Activated naive CD4-positive, alpha-beta T cell treated with anti-CD3 and anti-CD28 coated beads, Interleukin-2, amount 50 U/mL, for 72 hours (primary cell): Measurements from ENCODE around the gene LDHA. TPM values are rescaled to one million over a fixed set of nuclear protein-coding genes. Genes with fewer than 3 reads are reported as not detected.

ENCODE experiments used
- ATAC-seq, 2 donors: fragments of 150-1000 bp; cut with Tn5 transposase; 2 replicates each; pipeline ENCODE4 v1.10.0; 2021; ENCODE audit warnings: mild to moderate bottlenecking in 2 of 2, moderate library complexity in 2 of 2
- DNase-seq, 2 donors: peaks; one replicate each; pipeline ENCODE4 v3.0.0; 2021 to 2022; ENCODE audit warnings: low spot score in 2 of 2
- H3K27ac Mint-ChIP-seq, 2 donors: one replicate each; pipeline ENCODE4 v1.8.0; 2022; ENCODE audit warnings: mild to moderate bottlenecking in 2 of 2, mixed read lengths in 2 of 2
- H3K36me3 Mint-ChIP-seq, 2 donors: one replicate each; pipeline ENCODE4 v1.8.0; 2022; ENCODE audit warnings: mixed read lengths in 2 of 2
- H3K9me3 Mint-ChIP-seq, 2 donors: one replicate each; pipeline ENCODE4 v1.8.0; 2022; ENCODE audit warnings: mixed read lengths in 2 of 2
- total RNA-seq, 2 donors: library from RNA; stranded (reverse); gene quantifications; one replicate each; pipeline ENCODE4 v1.2.3, GENCODE V29; 2022

LDHA gene
- total RNA-seq, 2 donors from 2014 or later, result 979 to 2,196 TPM

DNA sequence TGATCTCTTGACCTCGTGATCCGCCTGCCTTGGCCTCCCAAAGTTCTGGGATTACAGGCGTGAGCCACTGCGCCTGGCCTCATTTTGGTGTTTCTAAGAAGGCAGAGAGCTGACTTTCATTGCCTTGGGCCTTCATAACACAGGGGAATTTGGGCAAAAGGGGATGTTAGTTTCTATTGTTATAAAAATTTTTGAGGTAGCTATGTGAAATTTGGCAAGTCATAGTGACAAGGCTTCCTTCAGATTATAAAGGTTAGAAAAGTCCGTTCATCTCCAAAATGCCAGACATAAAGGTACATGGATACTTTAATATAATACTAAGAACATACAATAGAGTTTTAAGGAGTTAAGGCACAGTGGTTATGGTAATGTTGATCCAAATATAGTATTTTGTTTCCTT, 35.0 kb downstream of the LDHA start:
- Mint-ChIP-seq H3K27ac (no peak overlapping the region), H3K36me3 (peaks cover 6% of the 10 kb centered on the region in 2 donors), H3K9me3 (peaks cover 9 to 12% of the 10 kb centered on the region in 2 donors)
- no peak for DNase-seq
- ATAC-seq, result no peak

DNA sequence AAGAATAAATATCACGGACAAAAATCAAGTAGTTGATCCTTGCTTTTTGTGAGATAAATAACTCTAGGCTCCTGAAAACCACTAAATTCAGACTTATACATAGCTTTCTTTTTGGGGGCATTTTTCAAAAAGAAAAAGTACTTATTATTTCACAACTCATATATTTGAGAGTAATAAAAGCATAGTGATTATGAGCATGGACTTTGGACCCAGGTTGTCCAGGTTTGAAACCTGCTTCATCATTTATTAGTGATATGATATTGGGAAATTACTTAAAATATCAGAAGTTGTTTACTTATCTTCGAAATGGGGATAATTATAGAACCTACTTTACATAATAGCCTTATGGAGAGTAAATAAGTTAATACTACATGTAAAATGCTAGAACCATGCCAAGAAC, 44.3 kb downstream of the LDHA start:
- Mint-ChIP-seq H3K36me3 (peaks cover 0 to 12% of the 10 kb centered on the region in 2 donors), H3K9me3 (peaks cover 0 to 13% of the 10 kb centered on the region in 2 donors), H3K27ac (no peak overlapping the region)
- DNase-seq (no peak), ATAC-seq (no peak)

DNA sequence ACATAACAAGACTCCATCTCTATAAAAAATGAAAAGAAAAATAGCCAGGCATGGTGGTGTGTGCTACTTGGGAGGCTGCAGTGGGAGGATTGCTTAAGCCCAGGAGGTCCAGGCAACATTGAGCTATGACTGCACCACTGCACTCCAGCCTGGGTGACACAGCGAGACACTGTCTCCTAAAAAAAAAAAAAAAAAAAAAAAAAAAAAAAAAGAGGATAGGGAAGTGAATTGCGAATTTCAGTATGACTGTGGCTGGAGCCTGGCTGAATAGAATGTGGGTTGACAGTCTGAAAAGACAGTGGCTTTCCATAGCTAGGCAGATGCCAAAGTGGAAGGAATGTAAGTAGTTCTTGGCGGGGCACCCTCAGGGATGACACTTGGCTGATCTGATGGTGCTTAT, 54.9 kb downstream of the LDHA start:
- H3K36me3 Mint-ChIP-seq, result no peaks in the 10 kb centered on the region
- DNase-seq (no peak), ATAC-seq (no peak)
- no peaks in the 10 kb centered on the region for H3K9me3 Mint-ChIP-seq
- no peak overlapping the region for H3K27ac Mint-ChIP-seq

GRCh38 chr11:18452927-18453326, 58.6 kb downstream of the LDHA start:
- DNase-seq (no peak), ATAC-seq (no peak)
- no peak overlapping the region for H3K27ac Mint-ChIP-seq
- peaks cover 0 to 5% of the 10 kb centered on the region in 2 donors for H3K36me3 Mint-ChIP-seq
- no peaks in the 10 kb centered on the region for H3K9me3 Mint-ChIP-seq

DNA sequence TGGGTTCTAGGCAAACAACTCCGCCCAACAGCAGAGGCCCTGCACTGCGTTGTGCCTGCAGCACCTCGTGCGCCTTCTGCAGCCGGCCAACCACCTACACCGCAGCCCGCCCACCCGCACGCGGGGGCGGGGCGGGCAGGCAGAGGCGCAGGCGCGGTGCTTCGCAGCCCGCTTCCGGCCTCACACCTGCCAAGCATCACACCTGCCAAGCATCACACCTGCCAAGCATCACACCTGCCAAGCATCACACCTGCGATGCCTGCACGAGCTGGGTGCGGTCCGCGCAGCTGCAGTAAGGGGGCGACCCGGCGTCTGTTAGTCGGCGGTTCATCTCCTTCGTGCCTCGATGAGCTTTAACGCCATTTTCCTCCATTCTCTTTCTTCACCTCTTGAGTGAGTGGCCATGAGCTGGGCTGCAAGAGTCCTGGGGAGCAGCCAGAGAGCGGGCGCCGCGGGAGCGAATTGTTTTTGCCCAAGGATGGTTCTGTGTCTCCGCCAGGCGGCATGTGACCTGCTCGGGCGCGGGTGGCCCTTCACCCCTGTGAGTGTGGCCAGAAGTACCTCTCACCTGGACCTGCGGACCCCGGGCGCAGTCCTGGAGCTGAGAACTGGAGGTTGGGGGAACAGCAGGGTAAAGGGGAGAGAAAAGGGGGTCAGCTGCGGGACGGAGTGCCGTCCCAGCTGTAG, 61.5 kb downstream of the LDHA start, which contains the start of gene LDHAL6A:
LDHAL6A (plus strand) TSS at position 171 of the 687 bp plus-strand sequence. CDS start 825 bp downstream, outside the sequence.
- ATAC-seq (no peak), DNase-seq (no peak)
- no peaks in the 10 kb centered on the region for H3K9me3 Mint-ChIP-seq
- H3K27ac Mint-ChIP-seq, result no peak within 1 kb of the TSS
- H3K36me3 Mint-ChIP-seq, result peaks cover 0 to 5% of the 10 kb centered on the region in 2 donors

GRCh38 chr11:18457450-18457849, 63.1 kb downstream of the LDHA start:
- ATAC-seq (peak in 1 of 2 donors; percentile 45), DNase-seq (no peak)
- no peak overlapping the region for H3K27ac Mint-ChIP-seq
- H3K36me3 Mint-ChIP-seq, result peaks cover 0 to 5% of the 10 kb centered on the region in 2 donors
- no peaks in the 10 kb centered on the region for H3K9me3 Mint-ChIP-seq

Other genes with a start within 250 kb of the LDHA start
- not detected for gene MRGPRX4, start 221.7 kb upstream of the LDHA start, total RNA-seq
- not detected for gene SAA4, start 157.8 kb upstream of the LDHA start, total RNA-seq
- not detected for gene SAA2, start 145.9 kb upstream of the LDHA start, total RNA-seq
- gene SAA1, start 128.3 kb upstream of the LDHA start, total RNA-seq, result not detected
- 10 to 100 TPM; 17.9 to 26.8 TPM for gene HPS5, start 72.4 kb upstream of the LDHA start, total RNA-seq
- 10 to 100 TPM; 36.1 to 53.6 TPM for gene GTF2H1, start 72.0 kb upstream of the LDHA start, total RNA-seq
- gene LDHC, start 17.8 kb downstream of the LDHA start, total RNA-seq, result not detected
- not detected for gene LDHAL6A, start 61.3 kb downstream of the LDHA start, total RNA-seq
- gene TSG101, start 132.4 kb downstream of the LDHA start, total RNA-seq, result 10 to 100 TPM; 34.0 to 45.0 TPM
- 10 to 100 TPM; 11.3 to 17.8 TPM for gene UEVLD, start 194.2 kb downstream of the LDHA start, total RNA-seq
- gene MISFA, start 205.2 kb downstream of the LDHA start, total RNA-seq, result 1 to 10 TPM in 1 of 2 donors, under 1 TPM in 1; 0.93 to 4.0 TPM
- gene SPTY2D1, start 239.8 kb downstream of the LDHA start, total RNA-seq, result 10 to 100 TPM; 15.5 to 30.5 TPM